ENCODE results near the gene TMEM247.
"Not testable (repeated sequence)": the region's sequence is repeated elsewhere in the genome, so short reads cannot be mapped to it uniquely, and the experiment has no call there.

TMEM247 gene

DNA sequence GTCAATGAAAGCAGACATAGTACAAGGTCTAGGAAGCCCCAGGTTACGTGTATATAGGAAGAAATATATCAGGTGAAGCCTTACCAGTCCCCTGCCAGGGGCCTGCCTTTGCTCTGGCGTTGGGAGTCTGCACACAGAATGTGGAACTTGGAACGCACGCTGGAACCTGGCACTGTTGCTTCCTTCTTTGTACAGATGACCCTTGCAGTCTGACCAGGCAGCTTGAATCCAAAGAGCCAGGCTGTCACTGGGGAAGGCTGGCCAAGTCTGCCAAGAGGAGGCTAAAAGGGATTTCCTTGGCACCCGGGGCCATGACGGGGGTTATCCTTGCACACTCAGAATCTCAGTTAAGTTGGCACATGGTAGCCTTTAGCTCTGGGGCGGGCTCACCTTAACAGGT lies 39.5 kb downstream of the TMEM247 start:
- DNase-seq: no peak

DNA sequence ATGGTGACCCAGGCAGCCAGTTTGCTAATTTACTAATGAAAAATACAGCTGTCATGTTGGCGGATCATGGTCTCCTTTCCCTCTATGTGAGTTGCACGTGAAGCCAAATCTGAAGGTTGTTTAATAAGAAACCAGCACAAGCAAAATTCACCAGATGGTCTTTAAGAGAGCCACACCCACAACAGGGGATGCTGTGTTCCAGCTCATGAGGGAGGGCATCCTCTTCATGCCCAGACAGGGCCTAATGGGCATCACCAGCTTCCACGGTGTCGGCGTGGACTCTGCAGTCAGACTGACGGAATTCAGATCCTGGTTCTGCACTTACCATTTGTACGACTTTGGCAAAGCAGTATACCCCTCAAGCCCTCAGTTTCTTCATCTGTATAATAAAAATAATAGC lies 39.9 kb downstream of the TMEM247 start:
- DNase-seq: no peak

- DNase-seq: no peak
Observed at GRCh38 chr2:46520130-46520711, 40.9 kb downstream of the TMEM247 start.

DNA sequence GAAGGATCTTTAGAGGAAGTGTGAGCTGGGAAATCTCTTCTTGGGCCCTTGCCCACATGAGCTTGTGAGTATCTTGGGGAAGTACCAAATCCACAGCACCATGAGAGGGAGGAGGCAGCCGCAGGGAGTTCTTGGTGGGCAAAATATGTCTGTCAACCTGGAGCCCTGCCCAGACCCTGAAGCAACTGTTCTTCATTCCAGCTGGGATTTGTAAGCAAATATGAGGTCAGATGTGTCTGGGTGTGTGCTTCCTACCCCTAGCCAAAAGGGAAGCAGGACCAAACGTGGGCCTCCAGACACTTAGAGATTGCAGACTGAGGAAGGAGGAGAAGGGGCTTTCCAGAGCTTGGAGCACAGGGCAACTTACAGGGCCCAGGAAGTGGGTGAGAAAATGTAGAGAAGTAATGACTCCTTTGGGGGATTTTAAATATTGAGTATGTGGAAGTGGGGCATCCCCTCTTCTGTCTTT lies 41.9 kb downstream of the TMEM247 start:
- no peak for DNase-seq

- not testable (repeated sequence) for DNase-seq
Observed at GRCh38 chr2:46522385-46522784, 43.0 kb downstream of the TMEM247 start.

GRCh38 chr2:46525522-46526155 lies 46.3 kb downstream of the TMEM247 start:
- DNase-seq: no peak

- no peak for DNase-seq
Observed at GRCh38 chr2:46528880-46529279, 49.5 kb downstream of the TMEM247 start.

- no peak for DNase-seq
Observed at GRCh38 chr2:46530639-46531038, 51.3 kb downstream of the TMEM247 start.

DNA sequence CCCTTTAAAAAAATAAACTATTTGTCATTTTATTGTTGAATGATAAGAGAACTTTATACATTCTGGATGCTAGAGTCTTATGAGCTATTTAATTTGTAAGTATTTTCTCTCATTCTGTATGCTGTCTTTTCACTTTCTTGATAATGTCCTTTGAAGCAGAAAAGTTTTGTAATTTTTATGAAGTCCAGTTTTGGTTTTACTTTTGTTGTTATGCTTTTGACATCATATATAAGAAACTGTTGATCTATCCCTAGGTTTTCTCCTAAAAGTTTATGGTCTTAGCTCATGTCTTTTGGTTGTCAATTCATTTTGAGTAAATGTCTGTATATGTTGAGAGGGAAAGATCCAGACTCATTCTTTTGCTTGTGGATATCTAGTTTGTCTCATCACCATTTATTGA lies 52.5 kb downstream of the TMEM247 start:
- DNase-seq: no peak

Measured in stimulated activated naive CD4-positive, alpha-beta T cell treated with Interleukin-2 at 50 U/mL for 16 hours (primary cell).